GM19455 (cell line): ENCODE data around the gene PAPLN.

Experiments
- ATAC-seq: cut with Tn5 transposase; IDR thresholded peaks from one replicate; pipeline ENCODE4 v1.9.1; 2021; ENCODE audit not compliant: unreplicated experiment

The PAPLN gene

GRCh38 chr14:73260574-73260973, 23.3 kb downstream of the PAPLN start:
- ATAC-seq: no peak

- ATAC-seq: no peak
Observed at GRCh38 chr14:73261075-73261474, 23.8 kb downstream of the PAPLN start.

GRCh38 chr14:73261520-73262426, 24.5 kb downstream of the PAPLN start:
- no peak for ATAC-seq

DNA sequence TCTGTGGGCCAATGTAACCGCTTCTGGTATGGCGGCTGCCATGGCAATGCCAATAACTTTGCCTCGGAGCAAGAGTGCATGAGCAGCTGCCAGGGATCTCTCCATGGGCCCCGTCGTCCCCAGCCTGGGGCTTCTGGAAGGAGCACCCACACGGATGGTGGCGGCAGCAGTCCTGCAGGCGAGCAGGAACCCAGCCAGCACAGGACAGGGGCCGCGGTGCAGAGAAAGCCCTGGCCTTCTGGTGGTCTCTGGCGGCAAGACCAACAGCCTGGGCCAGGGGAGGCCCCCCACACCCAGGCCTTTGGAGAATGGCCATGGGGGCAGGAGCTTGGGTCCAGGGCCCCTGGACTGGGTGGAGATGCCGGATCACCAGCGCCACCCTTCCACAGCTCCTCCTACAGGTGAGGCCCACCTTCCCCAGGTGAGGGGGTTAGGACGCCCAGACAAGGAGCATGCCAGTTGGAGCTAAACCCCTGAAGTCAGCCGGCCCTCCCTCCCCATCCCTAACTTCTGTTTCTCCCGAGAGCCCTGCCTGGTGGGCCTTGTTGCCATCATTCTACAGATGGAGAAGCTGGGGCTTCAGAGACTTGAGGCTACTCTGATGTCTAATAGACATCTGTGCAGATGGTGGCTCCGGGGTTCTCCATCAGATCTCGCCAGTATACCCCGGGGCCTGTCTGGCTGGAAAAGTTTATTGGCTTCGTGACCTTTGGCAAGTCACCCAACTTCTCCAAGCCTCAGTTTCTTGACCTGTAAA, 25.3 kb downstream of the PAPLN start:
- ATAC-seq: no peak

GRCh38 chr14:73263606-73264005, 26.3 kb downstream of the PAPLN start:
- no peak for ATAC-seq

- no peak for ATAC-seq
Observed at GRCh38 chr14:73264080-73264884, 27.0 kb downstream of the PAPLN start.

GRCh38 chr14:73264885-73265720, 27.8 kb downstream of the PAPLN start:
- no peak for ATAC-seq

GRCh38 chr14:73265721-73266046, 28.4 kb downstream of the PAPLN start:
- ATAC-seq: no peak

GRCh38 chr14:73266317-73266716, 29.0 kb downstream of the PAPLN start:
- ATAC-seq: no peak

GRCh38 chr14:73267474-73267873, 30.2 kb downstream of the PAPLN start:
- no peak for ATAC-seq

GRCh38 chr14:73269729-73270531, 32.6 kb downstream of the PAPLN start:
- peak; percentile 58 for ATAC-seq

DNA sequence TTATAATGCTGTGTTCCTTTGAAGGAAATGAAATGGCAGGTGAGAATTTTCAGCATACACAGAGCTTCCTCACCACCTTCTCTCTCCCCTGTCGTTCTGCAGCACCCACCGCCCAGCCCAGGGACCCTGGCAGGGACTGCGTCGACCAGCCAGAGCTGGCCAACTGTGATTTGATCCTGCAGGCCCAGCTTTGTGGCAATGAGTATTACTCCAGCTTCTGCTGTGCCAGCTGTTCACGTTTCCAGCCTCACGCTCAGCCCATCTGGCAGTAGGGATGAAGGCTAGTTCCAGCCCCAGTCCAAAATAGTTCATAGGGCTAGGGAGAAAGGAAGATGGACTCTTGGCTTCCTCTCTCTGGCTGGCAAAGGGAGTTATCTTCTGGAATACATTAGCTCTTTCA, 35.1 kb downstream of the PAPLN start:
- no peak for ATAC-seq

GRCh38 chr14:73273799-73274198, 36.5 kb downstream of the PAPLN start:
- no peak for ATAC-seq

DNA sequence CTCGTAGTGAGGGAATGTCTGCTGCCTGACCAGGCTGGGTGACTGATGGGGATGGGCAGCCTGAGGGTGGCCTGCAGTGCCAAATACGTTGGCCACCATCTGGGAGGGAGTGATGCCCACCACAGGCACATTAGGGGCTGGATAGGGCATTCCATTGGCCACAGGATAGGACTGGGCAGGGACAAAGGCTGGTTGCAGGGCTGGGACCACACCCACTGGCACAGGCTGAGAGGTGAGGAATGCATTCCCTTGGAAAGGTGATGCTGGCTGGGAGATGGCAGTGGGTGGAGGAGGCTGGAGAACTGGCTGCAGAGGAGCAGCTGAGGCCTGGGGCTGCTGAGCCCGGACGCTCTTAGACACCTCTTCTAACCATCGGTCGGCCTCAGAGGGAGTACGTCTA, 39.5 kb downstream of the PAPLN start:
- no peak for ATAC-seq

DNA sequence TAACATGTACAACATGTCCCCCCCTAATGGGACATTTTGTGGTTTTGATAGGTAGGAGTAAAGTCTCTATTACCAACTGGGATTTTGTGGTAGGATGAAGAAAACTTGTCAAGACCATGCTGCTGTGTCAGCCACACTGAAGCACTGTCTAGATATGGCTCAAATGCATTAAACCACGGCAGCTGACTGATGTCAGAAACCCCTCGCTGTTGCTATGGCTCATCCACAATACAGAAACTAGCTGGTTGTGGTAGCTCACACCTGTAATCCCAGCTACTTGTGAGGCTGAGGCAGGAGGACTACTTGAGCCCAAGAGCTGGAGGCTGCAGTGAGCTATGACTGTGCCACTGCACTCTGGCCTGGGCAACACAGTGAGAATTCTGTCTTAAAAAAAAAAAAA, 40.1 kb downstream of the PAPLN start:
- ATAC-seq: no peak

- no peak for ATAC-seq
Observed at GRCh38 chr14:73280903-73281302, 43.6 kb downstream of the PAPLN start.

DNA sequence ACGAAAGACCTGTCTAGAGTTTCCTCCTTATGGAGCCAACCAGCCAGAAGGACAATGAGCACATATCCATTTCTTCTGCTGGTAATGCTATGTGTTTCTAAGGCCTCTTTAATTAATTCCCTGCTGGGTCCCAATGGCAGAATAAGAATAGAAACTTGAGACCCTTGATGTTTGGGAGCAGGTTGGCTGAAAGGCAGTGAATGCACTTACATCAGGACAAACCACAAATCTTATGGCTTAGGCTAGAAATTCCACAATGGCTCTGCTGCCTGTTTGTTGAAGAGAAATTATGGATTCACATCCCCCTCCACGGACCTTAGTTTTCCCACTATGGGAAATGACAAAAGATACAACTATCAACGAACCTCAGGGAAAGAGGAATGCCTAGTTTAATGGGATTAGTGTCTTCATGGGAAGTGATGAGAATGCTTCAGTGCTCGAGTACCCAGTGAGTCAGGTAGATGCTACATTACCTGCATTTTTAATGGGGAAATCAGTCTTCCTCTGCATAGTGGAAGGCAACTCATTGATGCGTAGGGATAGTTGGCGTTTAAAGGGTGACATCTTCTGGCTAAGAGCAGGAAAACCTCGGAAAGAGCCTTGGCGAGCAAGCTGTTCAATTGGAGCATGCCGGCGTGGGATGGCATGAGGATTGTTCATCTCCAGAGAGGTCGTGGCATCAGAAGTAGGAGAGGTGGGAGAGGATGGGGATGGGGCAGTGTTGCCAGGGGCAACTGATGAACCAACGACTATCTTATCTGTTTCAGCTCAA, 46.5 kb downstream of the PAPLN start:
- no peak for ATAC-seq

GRCh38 chr14:73285979-73286378, 48.7 kb downstream of the PAPLN start:
- no peak for ATAC-seq

DNA sequence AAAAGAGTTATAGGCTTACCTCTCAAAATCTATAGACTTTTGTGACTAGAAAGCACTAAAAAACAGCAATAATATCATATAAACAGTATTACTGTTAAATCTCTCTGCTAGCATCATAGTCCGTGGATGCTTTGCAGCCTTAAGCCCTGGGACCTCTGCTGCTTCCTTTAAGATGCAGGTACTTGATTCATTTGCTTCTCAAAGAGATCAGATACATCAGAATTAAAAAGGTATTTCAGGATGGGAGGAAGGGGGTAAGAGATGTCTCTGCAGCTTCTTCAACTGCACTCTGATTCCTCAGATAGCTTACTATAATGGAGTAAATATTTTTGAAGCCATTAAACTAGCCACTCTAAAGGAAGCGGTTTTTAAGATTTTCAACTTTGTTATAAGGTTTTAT, 49.3 kb downstream of the PAPLN start:
- no peak for ATAC-seq
